H1 (cell line): ENCODE results near the gene SLC41A1. TPM values are rescaled to one million over a fixed set of nuclear protein-coding genes. Genes with fewer than 3 reads are reported as not detected.

Experiments
- CTCF ChIA-PET: fragments of 300-600 bp; sonication (Branson Sonifier 250); formaldehyde crosslinking; loops from one replicate; lab custom pipeline; 2021; ENCODE audit not compliant: partially characterized antibody; lab: Charles Lee
- POLR2A ChIA-PET: fragments of 300-600 bp; sonication (Branson Sonifier 250); formaldehyde crosslinking; loops from one replicate; lab custom pipeline; 2021; ENCODE audit warnings: inconsistent platforms; ENCODE audit not compliant: partially characterized antibody; lab: Charles Lee
- DNase-seq, 2 experiments: peaks; one replicate each; pipeline versions ENCODE4 v3.0.0 to v3.0.0-alpha.2; 2010 to 2022; ENCODE audit warnings: low spot score in 2 of 2, low read depth in 1 of 2, mixed read lengths in 1 of 2
- FAIRE-seq: peaks from 2 replicates; lab custom pipeline; 2011; peaks lifted over from hg19 to GRCh38; lab: Jason Lieb, UNC
- H2AFZ ChIP-seq: 2 replicates; pipeline ENCODE4 v1.8.1; 2012; ENCODE audit warnings: low read length, inconsistent platforms
- H2AK5ac ChIP-seq: 2 replicates; pipeline ENCODE4 v1.6.1; 2013; ENCODE audit warnings: low read depth, low read length
- H2BK120ac ChIP-seq: replicated peaks from 2 replicates; pipeline ENCODE3; 2013; ENCODE audit warnings: low read depth, low read length, inconsistent platforms
- H2BK12ac ChIP-seq: 2 replicates; pipeline ENCODE4 v1.6.1; 2013; ENCODE audit warnings: low read depth, low read length
- H2BK15ac ChIP-seq: 2 replicates; pipeline ENCODE4 v1.6.1; 2013; ENCODE audit warnings: low read length
- H2BK20ac ChIP-seq: 2 replicates; pipeline ENCODE4 v1.6.1; 2013; ENCODE audit warnings: low read length
- H2BK5ac ChIP-seq: 2 replicates; pipeline ENCODE4 v1.6.1; 2013; ENCODE audit warnings: low read depth, low read length
- H3K14ac ChIP-seq: 2 replicates; pipeline ENCODE4 v1.6.1; 2013; ENCODE audit warnings: inconsistent platforms; ENCODE audit not compliant: insufficient read length
- H3K18ac ChIP-seq: 2 replicates; pipeline ENCODE4 v1.6.1; 2013; ENCODE audit warnings: low read length; ENCODE audit errors: extremely low read depth
- H3K23ac ChIP-seq: 2 replicates; pipeline ENCODE4 v1.6.1; 2013; ENCODE audit warnings: inconsistent platforms; ENCODE audit not compliant: insufficient read length
- H3K23me2 ChIP-seq: 2 replicates; pipeline ENCODE4 v1.6.1; 2013; ENCODE audit warnings: low read depth, low read length
- H3K27ac ChIP-seq: 2 replicates; pipeline ENCODE4 v1.6.1; 2011; ENCODE audit warnings: low read depth, low read length, inconsistent platforms
- H3K27me3 ChIP-seq, 4 experiments: replicated peaks in 1 of 4; 1 replicate in 1 of 4; 2 replicates in 3 of 4; pipeline versions ENCODE4 v1.6.1 to v1.8.1; 2011 to 2013; ENCODE audit warnings: low read length in 3 of 4, mild to moderate bottlenecking in 3 of 4, inconsistent platforms in 2 of 4, mixed read lengths in 2 of 4, moderate library complexity in 1 of 4; ENCODE audit not compliant: control insufficient read depth in 3 of 4, insufficient read depth in 3 of 4; ENCODE audit errors: extremely low read depth in 1 of 4
- H3K36me3 ChIP-seq, 4 experiments: 2 replicates each; pipeline versions ENCODE4 v1.6.1 to v1.8.1; 2011 to 2013; ENCODE audit warnings: mild to moderate bottlenecking in 4 of 4, low read length in 3 of 4, moderate library complexity in 2 of 4, control low read depth in 1 of 4, inconsistent platforms in 1 of 4; ENCODE audit not compliant: insufficient read depth in 4 of 4, control insufficient read depth in 2 of 4
- H3K4ac ChIP-seq: replicated peaks from 2 replicates; pipeline ENCODE3; 2013; ENCODE audit warnings: low read length, low read depth, mixed read lengths, inconsistent platforms; ENCODE audit not compliant: insufficient read length
- H3K4me1 ChIP-seq, 4 experiments: replicated peaks in 1 of 4; 1 replicate in 1 of 4; 2 replicates in 3 of 4; pipeline versions ENCODE4 v1.6.1 to v1.8.1; 2011 to 2013; ENCODE audit warnings: low read length in 3 of 4, inconsistent platforms in 2 of 4, mixed read lengths in 1 of 4; ENCODE audit not compliant: insufficient read depth in 4 of 4, control insufficient read depth in 3 of 4
- H3K4me2 ChIP-seq, 2 experiments: 2 replicates each; pipeline versions ENCODE4 v1.6.1 to v1.8.1; 2011 to 2013; ENCODE audit warnings: low read depth in 2 of 2, low read length in 2 of 2, control low read depth in 1 of 2, inconsistent platforms in 1 of 2, mild to moderate bottlenecking in 1 of 2; ENCODE audit not compliant: insufficient read depth in 1 of 2
- H3K4me3 ChIP-seq, 4 experiments: fragments of 200-600, 300-600 bp in 1 of 4; sonication (generic), shearing (Covaris generic), sonication (Bioruptor Twin) in 1 of 4; 2 replicates each; pipeline versions ENCODE4 v1.5.1 to v1.8.1; 2011 to 2016; ENCODE audit warnings: low read length in 4 of 4, low read depth in 3 of 4, control low read depth in 2 of 4, inconsistent platforms in 2 of 4, mild to moderate bottlenecking in 2 of 4, mixed read lengths in 1 of 4, moderate library complexity in 1 of 4; ENCODE audit not compliant: insufficient read depth in 2 of 4; ENCODE audit errors: extremely low read depth in 1 of 4
- H3K56ac ChIP-seq: replicated peaks from 2 replicates; pipeline ENCODE3; 2013; ENCODE audit warnings: low read depth, mild to moderate bottlenecking, mixed read lengths, low read length, inconsistent platforms; ENCODE audit not compliant: insufficient read length
- H3K79me1 ChIP-seq: 2 replicates; pipeline ENCODE4 v1.6.1; 2013; ENCODE audit warnings: low read depth, low read length, control low read depth
- H3K79me2 ChIP-seq, 2 experiments: 2 replicates each; pipeline versions ENCODE4 v1.6.1 to v1.8.1; 2012 to 2013; ENCODE audit warnings: low read length in 2 of 2, mild to moderate bottlenecking in 2 of 2, inconsistent platforms in 1 of 2; ENCODE audit not compliant: insufficient read depth in 2 of 2, control insufficient read depth in 1 of 2
- H3K9ac ChIP-seq, 4 experiments: replicated peaks in 1 of 4; 1 replicate in 1 of 4; 2 replicates in 3 of 4; pipeline versions ENCODE4 v1.6.1 to v1.8.1; 2011 to 2013; ENCODE audit warnings: low read depth in 3 of 4, low read length in 3 of 4, control low read depth in 2 of 4, mild to moderate bottlenecking in 2 of 4, moderate library complexity in 2 of 4, inconsistent platforms in 1 of 4; ENCODE audit errors: extremely low read depth in 1 of 4
- H3K9me3 ChIP-seq, 2 experiments: 2 replicates each; pipeline versions ENCODE4 v1.6.1 to v1.8.1; 2012 to 2013; ENCODE audit warnings: mild to moderate bottlenecking in 2 of 2, moderate library complexity in 2 of 2, control low read depth in 1 of 2, inconsistent platforms in 1 of 2, low read depth in 1 of 2, low read length in 1 of 2, mixed read lengths in 1 of 2; ENCODE audit not compliant: insufficient read depth in 2 of 2
- H4K20me1 ChIP-seq, 2 experiments: replicated peaks in 1 of 2; 2 replicates each; pipeline versions ENCODE3 to v1.8.1; 2011 to 2013; ENCODE audit warnings: inconsistent platforms in 2 of 2, low read length in 2 of 2, mild to moderate bottlenecking in 1 of 2; ENCODE audit not compliant: insufficient read depth in 2 of 2, control insufficient read depth in 1 of 2
- H4K5ac ChIP-seq: 2 replicates; pipeline ENCODE4 v1.6.1; 2013; ENCODE audit warnings: low read length, low read depth, mixed read lengths, inconsistent platforms; ENCODE audit not compliant: insufficient read length
- H4K8ac ChIP-seq: 2 replicates; pipeline ENCODE4 v1.8.0; 2013; ENCODE audit warnings: mild to moderate bottlenecking, moderate library complexity, low read length, inconsistent platforms; ENCODE audit not compliant: insufficient read depth; ENCODE audit errors: extremely low read depth
- H4K91ac ChIP-seq: replicated peaks from 2 replicates; pipeline ENCODE3; 2013; ENCODE audit warnings: low read length, mixed read lengths, inconsistent platforms; ENCODE audit not compliant: insufficient read length
- BACH1 ChIP-seq: IDR thresholded peaks from 2 replicates; pipeline ENCODE4 v1.6.1; 2012; ENCODE audit warnings: low read length, improper control_type of control experiment
- E2F6 ChIP-seq: IDR thresholded peaks from 2 replicates; pipeline ENCODE4 v1.6.1; 2012; ENCODE audit warnings: inconsistent platforms
- HDAC2 ChIP-seq, 2 experiments: fragments of 300-600 bp in 1 of 2; sonication (generic) in 1 of 2; IDR thresholded peaks; 2 replicates each; pipeline ENCODE4 v1.6.1; 2011 to 2012; ENCODE audit warnings: low read depth in 2 of 2, low read length in 2 of 2, mild to moderate bottlenecking in 2 of 2, moderate library complexity in 2 of 2, borderline replicate concordance in 1 of 2, inconsistent platforms in 1 of 2
- SIN3A ChIP-seq, 2 experiments: IDR thresholded peaks in 1 of 2; conservative IDR thresholded peaks in 1 of 2; 2 replicates each; pipeline ENCODE4 v1.6.1; 2011 to 2012; ENCODE audit warnings: low read length in 2 of 2, improper control_type of control experiment in 1 of 2, low read depth in 1 of 2, mild to moderate bottlenecking in 1 of 2
- SIRT6 ChIP-seq: IDR thresholded peaks from one replicate; pipeline ENCODE4 v1.7.1; 2012; ENCODE audit warnings: low read length, inconsistent platforms
- WGBS, 2 experiments: shearing (Covaris generic) in 1 of 2; methylation state at CpG; one replicate each; pipeline versions ENCODE4 v1.1.6 to v1.1.7; 2013 to 2015; ENCODE audit warnings: low lambda C conversion rate in 2 of 2, mixed read lengths in 2 of 2, inconsistent platforms in 1 of 2, low coverage in 1 of 2, missing lambda C conversion rate in 1 of 2; ENCODE audit not compliant: insufficient replicate concordance in 2 of 2, insufficient coverage in 1 of 2, insufficient read length in 1 of 2; ENCODE audit errors: extremely low coverage in 1 of 2, missing lambda C conversion rate in 1 of 2; 5-methylcytosine and 5-hydroxymethylcytosine counted together
- polyA plus RNA-seq, 7 experiments: library from polyadenylated mRNA; depleted of rRNA in 3 of 7; stranded (reverse) in 5 of 7; unstranded in 2 of 7; fragments of >200 nt in 5 of 7; fragments of 200-250 nt in 2 of 7; gene quantifications; 1 replicate in 5 of 7; 2 replicates in 1 of 7; 4 replicates in 1 of 7; pipeline versions ENCODE4 v1.2.1 to v1.2.3, GENCODE V29; 2011 to 2013; ENCODE audit warnings: missing spikeins in 2 of 7, mixed read lengths in 2 of 7
- total RNA-seq: library from RNA; stranded (reverse); fragmentation: NEBNext Ultra II Directional; extraction: Animal tissue kit (Norgen Biotek cat#: 25700); gene quantifications from 2 replicates; pipeline ENCODE4 v1.2.1, GENCODE V29; 2021

Gene SLC41A1
- total and polyA plus RNA-seq, 2 of the 8 experiments (the other 6 are each of a cell fraction or from before 2014, with no cell fraction given): 41.2 to 42.3 TPM

GRCh38 chr1:205812271-205812877 lies 624 bp downstream of the SLC41A1 start:
- H3K27me3 ChIP-seq: peaks cover 0 to 3% (median 0%) of the 10 kb centered on the region in 4 experiments; a peak in 2 of 7 replicates
- CTCF ChIA-PET: interaction anchor here (0.8 to 6.1 kb wide), 6 partner anchors 14 to 114 kb away, joined by 3 to 79 read pairs (median 10); no protein-coding TSS in a partner anchor
- peak overlapping the region; percentile 96 to 97 for H3K4me2 ChIP-seq
- no peak for FAIRE-seq
- no peak overlapping the region for H3K14ac ChIP-seq
- peak overlapping the region in 2 of 4 experiments; percentile 25 to 43; a peak in 3 of 7 replicates for H3K9ac ChIP-seq
- peaks cover 0 to 39% of the 10 kb centered on the region in 2 experiments; a peak in 2 of 4 replicates for H3K79me2 ChIP-seq
- H2BK5ac ChIP-seq: peak overlapping the region; percentile 81; the same call in 1 of the 2 replicates
- H4K8ac ChIP-seq: no peak overlapping the region
- DNase-seq: peak in 1 of 2 experiments; percentile 73
- WGBS, 2 experiments: 0% methylated on average over 6 of the region's 16 CpGs; no CpG with 5 or more reads in 1 of the 2 experiments
- H3K18ac ChIP-seq: 0 out of 2 replicates have a peak overlapping the region, but pooled peaks have one; percentile 63
- peaks cover 10% of the 10 kb centered on the region for H3K79me1 ChIP-seq
- H3K4ac ChIP-seq: no peak overlapping the region
- H3K9me3 ChIP-seq: no peaks in the 10 kb centered on the region
- H3K27ac ChIP-seq: peak overlapping the region; percentile 26; the same call in 1 of the 2 replicates
- H2BK12ac ChIP-seq: no peak overlapping the region
- H2AFZ ChIP-seq: no peak overlapping the region
- TF ChIP-seq BACH1 (0 out of 2 replicates have a peak, but pooled peaks have one; percentile 6), HDAC2 (IDR thresholded peaks at IDR 0.05; ENCODE audit: borderline replicate concordance in 1 of 2, low read depth in 2 of 2, low read length in 2 of 2) (no peak), E2F6 (0 out of 2 replicates have a peak, but pooled peaks have one; percentile 5), SIN3A (conservative IDR thresholded peaks at IDR 0.05 in 1 of 2, IDR thresholded peaks at IDR 0.05 in 1 of 2; ENCODE audit: low read depth in 1 of 2, low read length in 2 of 2) (0 out of 4 replicates have a peak, but pooled peaks of 1 of the 2 experiments have one; percentile 13), SIRT6 (no peak)
- H3K4me1 ChIP-seq: peaks cover 2 to 7% (median 6%) of the 10 kb centered on the region in 4 experiments; a peak in 5 of 7 replicates
- H4K20me1 ChIP-seq: peaks cover 0 to 9% of the 10 kb centered on the region in 2 experiments
- no peak overlapping the region for H2BK20ac ChIP-seq
- H3K23me2 ChIP-seq: peaks cover 6% of the 10 kb centered on the region; the same call in 1 of the 2 replicates
- H4K91ac ChIP-seq: no peak overlapping the region
- peak overlapping the region; percentile 49 to 94 (median 64) for H3K4me3 ChIP-seq
- POLR2A ChIA-PET: interaction anchor here (0.6 to 1.6 kb wide), 9 partner anchors 10 to 68 kb away, joined by 3 to 5 read pairs (median 3); no protein-coding TSS in a partner anchor
- H4K5ac ChIP-seq: no peak overlapping the region
- H3K23ac ChIP-seq: no peak overlapping the region
- no peak overlapping the region for H2BK15ac ChIP-seq
- no peak overlapping the region for H2BK120ac ChIP-seq
- no peak overlapping the region for H2AK5ac ChIP-seq
- peak overlapping the region; percentile 55 for H3K56ac ChIP-seq
- H3K36me3 ChIP-seq: peaks cover 7 to 11% (median 7%) of the 10 kb centered on the region in 4 experiments; a peak in 5 of 8 replicates
